ENCODE results near the gene RPS16. TPM values are rescaled to one million over a fixed set of nuclear protein-coding genes. Genes with fewer than 3 reads are reported as not detected.
A peak's percentile ranks its signal among the peaks of the same experiment; 100 is the strongest.

Gene RPS16
- total RNA-seq, 1 donor = 148 TPM

GRCh38 chr19:39475748-39476147, 40.0 kb upstream of the RPS16 start:
- H3K4me3 ChIP-seq (ENCODE audit: low read depth, low read length) = no peak overlapping the region
- DNase-seq (ENCODE audit: low read depth) = no peak
- TF ChIP-seq CTCF (IDR thresholded peaks at IDR 0.05; ENCODE audit: insufficient read depth, low read length) = no peak

GRCh38 chr19:39474139-39474620, 38.4 kb upstream of the RPS16 start:
- DNase-seq (ENCODE audit: low read depth) = peak; percentile 28
- TF ChIP-seq CTCF (IDR thresholded peaks at IDR 0.05; ENCODE audit: insufficient read depth, low read length) = peak; percentile 87
- H3K4me3 ChIP-seq (ENCODE audit: low read depth, low read length) = no peak overlapping the region

- DNase-seq (ENCODE audit: low read depth) = no peak
- no peak for TF ChIP-seq CTCF (IDR thresholded peaks at IDR 0.05; ENCODE audit: insufficient read depth, low read length)
Measured at GRCh38 chr19:39473443-39473960, 37.8 kb upstream of the RPS16 start.

GRCh38 chr19:39472746-39473442, 37.1 kb upstream of the RPS16 start:
- DNase-seq (ENCODE audit: low read depth) = no peak
- TF ChIP-seq CTCF (IDR thresholded peaks at IDR 0.05; ENCODE audit: insufficient read depth, low read length) = no peak
- H3K4me3 ChIP-seq (ENCODE audit: low read depth, low read length) = no peak overlapping the region

More at GRCh38 chr19:39473443-39473960, 37.8 kb upstream of the RPS16 start:
- no peak overlapping the region for H3K4me3 ChIP-seq (ENCODE audit: low read depth, low read length)

GRCh38 chr19:39471756-39472536, 36.2 kb upstream of the RPS16 start:
- DNase-seq (ENCODE audit: low read depth) = no peak
- H3K4me3 ChIP-seq (ENCODE audit: low read depth, low read length) = no peak overlapping the region
- TF ChIP-seq CTCF (IDR thresholded peaks at IDR 0.05; ENCODE audit: insufficient read depth, low read length) = no peak

- DNase-seq (ENCODE audit: low read depth) = no peak
- no peak overlapping the region for H3K4me3 ChIP-seq (ENCODE audit: low read depth, low read length)
- no peak for TF ChIP-seq CTCF (IDR thresholded peaks at IDR 0.05; ENCODE audit: insufficient read depth, low read length)
Measured at GRCh38 chr19:39470724-39471339, 35.1 kb upstream of the RPS16 start.
